Omental fat pad (tissue), 4 donors: Measurements from ENCODE around the gene MAGEC3. TPM values are rescaled to one million over a fixed set of nuclear protein-coding genes. Genes with fewer than 3 reads are reported as not detected.

Experiments
- ATAC-seq: fragments of 150-250 bp; one replicate; pipeline ENCODE4 v1.9.1; 2016; ENCODE audit warnings: mild to moderate bottlenecking, moderate library complexity; ENCODE audit not compliant: low FRiP score
- DNase-seq: peaks from one replicate; pipeline ENCODE4 v3.0.0-alpha.2; 2019; ENCODE audit warnings: low spot score
- total RNA-seq, 4 donors: library from RNA; depleted of rRNA; stranded (reverse); fragments of >200 nt; gene quantifications; one replicate each; pipeline ENCODE4 v1.1.0, GENCODE V29; 2016
- TF ChIP-seq, protein P1 (sequence below), 3 donors: fragments of 450-650 bp; IDR thresholded peaks; one replicate each; pipeline ENCODE4 v1.5.1; 2016 to 2017; ENCODE audit warnings: antibody characterized with exemption in 3 of 3, mild to moderate bottlenecking in 3 of 3, moderate library complexity in 2 of 3

Gene MAGEC3, protein sequence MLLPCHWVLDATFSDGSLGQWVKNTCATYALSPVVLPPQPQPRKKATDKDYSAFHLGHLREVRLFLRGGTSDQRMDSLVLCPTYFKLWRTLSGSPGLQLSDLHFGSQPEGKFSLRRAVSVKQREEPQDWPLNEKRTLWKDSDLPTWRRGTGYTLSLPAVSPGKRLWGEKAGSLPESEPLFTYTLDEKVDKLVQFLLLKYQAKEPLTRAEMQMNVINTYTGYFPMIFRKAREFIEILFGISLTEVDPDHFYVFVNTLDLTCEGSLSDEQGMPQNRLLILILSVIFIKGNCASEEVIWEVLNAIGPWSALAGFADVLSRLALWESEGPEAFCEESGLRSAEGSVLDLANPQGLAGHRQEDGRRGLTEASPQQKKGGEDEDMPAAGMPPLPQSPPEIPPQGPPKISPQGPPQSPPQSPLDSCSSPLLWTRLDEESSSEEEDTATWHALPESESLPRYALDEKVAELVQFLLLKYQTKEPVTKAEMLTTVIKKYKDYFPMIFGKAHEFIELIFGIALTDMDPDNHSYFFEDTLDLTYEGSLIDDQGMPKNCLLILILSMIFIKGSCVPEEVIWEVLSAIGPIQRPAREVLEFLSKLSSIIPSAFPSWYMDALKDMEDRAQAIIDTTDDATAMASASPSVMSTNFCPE
- total RNA-seq = not detected

- TF ChIP-seq, protein P1, sequence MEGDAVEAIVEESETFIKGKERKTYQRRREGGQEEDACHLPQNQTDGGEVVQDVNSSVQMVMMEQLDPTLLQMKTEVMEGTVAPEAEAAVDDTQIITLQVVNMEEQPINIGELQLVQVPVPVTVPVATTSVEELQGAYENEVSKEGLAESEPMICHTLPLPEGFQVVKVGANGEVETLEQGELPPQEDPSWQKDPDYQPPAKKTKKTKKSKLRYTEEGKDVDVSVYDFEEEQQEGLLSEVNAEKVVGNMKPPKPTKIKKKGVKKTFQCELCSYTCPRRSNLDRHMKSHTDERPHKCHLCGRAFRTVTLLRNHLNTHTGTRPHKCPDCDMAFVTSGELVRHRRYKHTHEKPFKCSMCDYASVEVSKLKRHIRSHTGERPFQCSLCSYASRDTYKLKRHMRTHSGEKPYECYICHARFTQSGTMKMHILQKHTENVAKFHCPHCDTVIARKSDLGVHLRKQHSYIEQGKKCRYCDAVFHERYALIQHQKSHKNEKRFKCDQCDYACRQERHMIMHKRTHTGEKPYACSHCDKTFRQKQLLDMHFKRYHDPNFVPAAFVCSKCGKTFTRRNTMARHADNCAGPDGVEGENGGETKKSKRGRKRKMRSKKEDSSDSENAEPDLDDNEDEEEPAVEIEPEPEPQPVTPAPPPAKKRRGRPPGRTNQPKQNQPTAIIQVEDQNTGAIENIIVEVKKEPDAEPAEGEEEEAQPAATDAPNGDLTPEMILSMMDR (IDR thresholded peaks at IDR 0.05) = no peak
- no peak for DNase-seq
- ATAC-seq = no peak
Observed at GRCh38 chrX:141838016-141838415, at the start of gene MAGEC3. MAGEC3 (plus strand) TSS chrX:141838316; CDS start chrX:141838316, 0 bp downstream.

- ATAC-seq (no peak), DNase-seq (no peak)
- TF ChIP-seq, protein P1 (IDR thresholded peaks at IDR 0.05) = no peak
Observed at GRCh38 chrX:141791856-141792255, 46.3 kb upstream of the MAGEC3 start.

DNA sequence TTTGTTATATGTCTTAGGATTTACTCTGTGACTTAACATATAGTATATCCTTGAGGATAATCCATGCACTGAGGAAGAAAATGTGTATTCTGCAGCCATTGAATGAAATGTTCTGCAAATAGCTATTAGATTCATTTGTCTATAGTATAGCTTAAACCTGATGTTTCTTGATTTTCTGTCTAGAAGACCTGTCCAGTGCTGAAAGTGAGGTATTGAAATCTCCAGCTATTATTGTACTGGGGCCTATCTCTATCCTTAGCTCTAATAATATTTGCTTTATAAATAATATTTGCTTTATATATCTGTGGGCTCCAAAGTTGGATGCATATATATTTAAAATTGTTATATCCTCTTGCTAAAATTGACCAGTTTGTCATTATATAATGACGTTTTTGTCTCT, 26.7 kb upstream of the MAGEC3 start:
- ATAC-seq = no peak
- DNase-seq = no peak
- TF ChIP-seq, protein P1 (IDR thresholded peaks at IDR 0.05) = no peak

GRCh38 chrX:141814213-141814857, 23.8 kb upstream of the MAGEC3 start:
- no peak for ATAC-seq
- TF ChIP-seq, protein P1 (IDR thresholded peaks at IDR 0.05) = no peak
- no peak for DNase-seq

DNA sequence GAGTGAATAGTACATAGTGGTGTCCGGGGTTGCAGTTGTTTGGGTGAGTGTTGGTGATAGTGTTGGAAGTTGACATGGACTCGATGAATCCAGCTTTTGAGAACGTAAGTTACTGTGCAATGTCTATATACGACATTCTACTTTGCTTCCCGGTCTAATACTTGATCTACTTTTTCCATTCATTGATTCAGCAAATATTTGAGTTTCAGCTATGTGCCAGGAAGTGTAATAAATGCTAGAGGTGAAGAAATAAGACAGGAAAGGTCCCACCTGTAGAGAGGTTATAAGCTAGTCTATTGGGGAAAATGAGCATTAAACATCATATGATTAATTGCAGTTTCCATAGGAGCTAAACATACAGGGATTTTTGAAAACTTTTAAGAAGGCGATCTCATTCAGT, 22.2 kb upstream of the MAGEC3 start:
- TF ChIP-seq, protein P1 (IDR thresholded peaks at IDR 0.05) = no peak
- ATAC-seq = no peak
- DNase-seq = no peak

DNA sequence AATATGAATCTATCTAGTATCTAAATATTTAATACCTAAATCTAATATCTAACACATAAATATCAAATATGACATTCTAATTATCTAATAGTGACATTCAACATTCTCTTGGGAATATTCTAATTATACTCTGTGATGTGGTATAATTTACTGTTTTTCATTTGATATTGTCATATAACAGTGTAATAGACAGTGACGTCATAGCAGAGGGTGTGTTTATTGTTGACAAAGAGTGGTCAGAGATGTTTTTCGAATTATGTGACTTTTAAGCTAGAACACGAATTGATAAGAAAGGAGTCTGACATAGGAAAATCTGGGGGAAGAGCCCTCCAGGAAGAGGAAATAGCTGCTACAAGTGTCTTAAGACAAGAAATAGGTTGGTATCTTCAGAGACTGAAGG, 5.9 kb upstream of the MAGEC3 start:
- TF ChIP-seq, protein P1 (IDR thresholded peaks at IDR 0.05) = no peak
- ATAC-seq = no peak
- no peak for DNase-seq
